IPS-20b (cell line): ENCODE measurements around the gene CYREN.

ENCODE experiments used
- H3K27ac ChIP-seq: one replicate; pipeline ENCODE4 v1.5.1; 2013; ENCODE audit warnings: low read length
- H3K27me3 ChIP-seq: 2 replicates; pipeline ENCODE4 v1.6.1; 2013; ENCODE audit warnings: mild to moderate bottlenecking, low read length, inconsistent platforms; ENCODE audit not compliant: insufficient read depth
- H3K36me3 ChIP-seq: 2 replicates; pipeline ENCODE4 v1.6.1; 2013; ENCODE audit warnings: low read depth, mild to moderate bottlenecking, inconsistent platforms, low read length, moderate library complexity; ENCODE audit not compliant: insufficient read depth
- H3K4me1 ChIP-seq: 2 replicates; pipeline ENCODE4 v1.6.1; 2013; ENCODE audit warnings: mild to moderate bottlenecking, control low read depth, inconsistent platforms, low read length, moderate library complexity; ENCODE audit not compliant: insufficient read depth
- H3K4me3 ChIP-seq: 2 replicates; pipeline ENCODE4 v1.5.1; 2013; ENCODE audit warnings: mild to moderate bottlenecking, low read length, inconsistent platforms
- H3K9ac ChIP-seq: 2 replicates; pipeline ENCODE4 v1.6.1; 2013; ENCODE audit warnings: low read depth, mild to moderate bottlenecking, inconsistent platforms, low read length, moderate library complexity
- H3K9me3 ChIP-seq: 2 replicates; pipeline ENCODE4 v1.6.1; 2013; ENCODE audit warnings: mild to moderate bottlenecking, low read depth, low read length, inconsistent platforms; ENCODE audit not compliant: insufficient read depth

CYREN gene

GRCh38 chr7:135162382-135163001 lies 8.0 kb downstream of the CYREN start:
- peaks cover 33% of the 10 kb centered on the region for H3K36me3 ChIP-seq
- no peak overlapping the region for H3K27ac ChIP-seq
- H3K9me3 ChIP-seq = peaks cover 6% of the 10 kb centered on the region
- H3K4me3 ChIP-seq = no peak overlapping the region
- H3K27me3 ChIP-seq = no peaks in the 10 kb centered on the region
- no peak overlapping the region for H3K9ac ChIP-seq
- peaks cover 3% of the 10 kb centered on the region; the same call in 1 of the 2 replicates for H3K4me1 ChIP-seq

DNA sequence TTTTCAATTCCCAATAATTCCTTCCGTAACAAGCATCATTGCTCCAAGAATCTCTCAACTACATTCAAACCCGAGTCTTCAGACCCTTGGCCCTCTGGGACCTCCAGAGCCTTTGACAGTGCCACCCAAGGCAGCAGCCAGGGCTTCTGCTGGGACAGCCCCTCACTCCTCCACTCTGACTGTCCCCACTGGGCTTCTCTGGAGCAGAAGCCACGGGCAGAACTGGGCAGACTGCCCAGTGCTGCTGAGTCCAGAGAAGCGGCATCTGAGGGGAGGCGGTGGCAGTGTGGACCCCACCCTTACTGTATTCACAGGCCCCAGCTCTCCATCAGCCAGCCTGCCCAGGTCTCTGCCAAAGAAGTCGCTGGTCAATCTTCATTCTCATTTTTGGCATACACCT lies 8.8 kb downstream of the CYREN start:
- Histone ChIP-seq H3K27ac (no peak overlapping the region), H3K4me1 (peaks cover 3% of the 10 kb centered on the region; the same call in 1 of the 2 replicates), H3K27me3 (no peaks in the 10 kb centered on the region), H3K4me3 (no peak overlapping the region), H3K9ac (no peak overlapping the region), H3K36me3 (peaks cover 24% of the 10 kb centered on the region), H3K9me3 (peaks cover 8% of the 10 kb centered on the region)

- Histone ChIP-seq H3K36me3 (peaks cover 18% of the 10 kb centered on the region), H3K9ac (no peak overlapping the region), H3K27me3 (no peaks in the 10 kb centered on the region), H3K27ac (no peak overlapping the region), H3K4me3 (no peak overlapping the region), H3K9me3 (peaks cover 14% of the 10 kb centered on the region), H3K4me1 (peaks cover 3% of the 10 kb centered on the region; the same call in 1 of the 2 replicates)
Measured at GRCh38 chr7:135160858-135161653, 9.5 kb downstream of the CYREN start.

DNA sequence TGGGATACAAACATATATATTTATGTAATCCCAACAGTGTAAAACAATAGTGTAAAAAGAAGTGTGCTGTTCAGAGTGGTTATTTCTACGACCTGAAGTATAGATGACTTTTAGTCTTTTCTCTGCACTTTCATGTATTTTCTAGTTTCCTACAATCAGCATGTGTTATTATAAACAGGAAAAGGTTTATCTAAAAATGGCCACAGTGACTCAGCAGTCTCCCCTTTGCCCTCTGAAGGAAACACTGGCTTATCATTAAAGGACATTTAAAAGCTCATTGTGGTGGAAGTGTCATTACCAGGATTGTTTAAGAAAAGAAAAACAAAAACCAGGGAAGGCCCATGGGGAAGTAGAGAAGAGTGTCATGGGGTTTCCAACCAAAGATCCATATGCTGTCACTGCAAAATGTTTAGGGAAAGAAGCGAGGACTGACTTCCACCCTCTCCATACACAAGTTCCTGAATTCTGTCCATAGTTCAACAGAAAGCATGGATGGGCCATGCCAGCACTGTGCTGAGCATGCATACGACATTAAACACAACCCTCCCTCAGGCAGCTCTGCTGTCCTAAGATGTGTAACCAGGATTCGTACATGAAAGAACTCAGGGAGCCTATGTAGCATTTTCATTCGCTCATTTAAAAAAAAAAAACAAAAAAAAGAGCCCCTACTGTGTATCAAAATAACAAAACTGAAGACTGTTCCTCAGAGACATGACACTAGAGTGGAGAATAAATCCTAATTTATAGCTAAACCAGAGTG lies 10.2 kb downstream of the CYREN start:
- Histone ChIP-seq H3K27ac (no peak overlapping the region), H3K4me1 (peaks cover 3% of the 10 kb centered on the region; the same call in 1 of the 2 replicates)

GRCh38 chr7:135159359-135160085 lies 11.0 kb downstream of the CYREN start:
- H3K9me3 ChIP-seq = peaks cover 23% of the 10 kb centered on the region
- H3K9ac ChIP-seq = no peak overlapping the region
- no peaks in the 10 kb centered on the region for H3K27me3 ChIP-seq
- no peak overlapping the region for H3K27ac ChIP-seq
- H3K4me1 ChIP-seq = peaks cover 3% of the 10 kb centered on the region; the same call in 1 of the 2 replicates
- H3K36me3 ChIP-seq = peaks cover 3% of the 10 kb centered on the region; the same call in 1 of the 2 replicates
- no peak overlapping the region for H3K4me3 ChIP-seq

More for the DNA sequence above, 10.2 kb downstream of the CYREN start:
- H3K9me3 ChIP-seq = peaks cover 22% of the 10 kb centered on the region
- no peaks in the 10 kb centered on the region for H3K27me3 ChIP-seq
- peaks cover 10% of the 10 kb centered on the region for H3K36me3 ChIP-seq
- no peak overlapping the region for H3K4me3 ChIP-seq
- no peak overlapping the region for H3K9ac ChIP-seq

- Histone ChIP-seq H3K9ac (no peak overlapping the region), H3K27me3 (no peaks in the 10 kb centered on the region), H3K27ac (no peak overlapping the region), H3K36me3 (no peaks in the 10 kb centered on the region), H3K9me3 (peaks cover 23% of the 10 kb centered on the region), H3K4me1 (peaks cover 3% of the 10 kb centered on the region; the same call in 1 of the 2 replicates), H3K4me3 (no peak overlapping the region)
Measured at GRCh38 chr7:135158874-135159273, 11.6 kb downstream of the CYREN start.

GRCh38 chr7:135158141-135158655 lies 12.3 kb downstream of the CYREN start:
- H3K36me3 ChIP-seq = no peaks in the 10 kb centered on the region
- H3K27me3 ChIP-seq = no peaks in the 10 kb centered on the region
- H3K9me3 ChIP-seq = peaks cover 23% of the 10 kb centered on the region
- H3K4me3 ChIP-seq = no peak overlapping the region
- H3K27ac ChIP-seq = no peak overlapping the region
- peaks cover 3% of the 10 kb centered on the region; the same call in 1 of the 2 replicates for H3K4me1 ChIP-seq
- no peak overlapping the region for H3K9ac ChIP-seq

GRCh38 chr7:135156290-135156689 lies 14.2 kb downstream of the CYREN start:
- Histone ChIP-seq H3K9ac (no peak overlapping the region), H3K4me1 (peaks cover 3% of the 10 kb centered on the region; the same call in 1 of the 2 replicates), H3K27ac (no peak overlapping the region), H3K4me3 (no peak overlapping the region), H3K36me3 (no peaks in the 10 kb centered on the region), H3K9me3 (peaks cover 18% of the 10 kb centered on the region), H3K27me3 (no peaks in the 10 kb centered on the region)

GRCh38 chr7:135154734-135155133 lies 15.8 kb downstream of the CYREN start:
- H3K4me3 ChIP-seq = no peak overlapping the region
- H3K27ac ChIP-seq = no peak overlapping the region
- no peaks in the 10 kb centered on the region for H3K27me3 ChIP-seq
- peaks cover 18% of the 10 kb centered on the region for H3K9me3 ChIP-seq
- no peaks in the 10 kb centered on the region; the same call in 1 of the 2 replicates for H3K4me1 ChIP-seq
- H3K36me3 ChIP-seq = no peaks in the 10 kb centered on the region
- H3K9ac ChIP-seq = no peak overlapping the region

- no peaks in the 10 kb centered on the region for H3K4me1 ChIP-seq
- no peak overlapping the region for H3K27ac ChIP-seq
- H3K36me3 ChIP-seq = no peaks in the 10 kb centered on the region
- H3K9me3 ChIP-seq = peaks cover 16% of the 10 kb centered on the region
- no peak overlapping the region for H3K4me3 ChIP-seq
- no peaks in the 10 kb centered on the region for H3K27me3 ChIP-seq
- no peak overlapping the region for H3K9ac ChIP-seq
Measured at GRCh38 chr7:135152442-135152841, 18.1 kb downstream of the CYREN start.

GRCh38 chr7:135151533-135151932 lies 19.0 kb downstream of the CYREN start:
- H3K9me3 ChIP-seq = peaks cover 14% of the 10 kb centered on the region
- no peak overlapping the region for H3K27ac ChIP-seq
- H3K27me3 ChIP-seq = no peaks in the 10 kb centered on the region
- no peak overlapping the region for H3K4me3 ChIP-seq
- H3K4me1 ChIP-seq = no peaks in the 10 kb centered on the region
- no peak overlapping the region for H3K9ac ChIP-seq
- H3K36me3 ChIP-seq = no peaks in the 10 kb centered on the region
